Liver (tissue), 9 donors: ENCODE measurements around the gene PITPNM3. TPM values are rescaled to one million over a fixed set of nuclear protein-coding genes. Genes with fewer than 3 reads are reported as not detected.
A peak's percentile ranks its signal among the peaks of the same experiment; 100 is the strongest.

Experiments used
- DNase-seq: peaks from one replicate; pipeline ENCODE4 v3.0.0-alpha.2; 2017; ENCODE audit warnings: low spot score
- H3K27ac ChIP-seq, 2 donors: one replicate each; pipeline ENCODE4 v1.7.0; 2013; ENCODE audit warnings: inconsistent platforms in 2 of 2, low read length in 2 of 2, control low read depth in 1 of 2, low read depth in 1 of 2, mild to moderate bottlenecking in 1 of 2
- H3K27me3 ChIP-seq, 4 donors: one replicate each; pipeline versions ENCODE4 v1.6.1 to v1.7.0; 2013; ENCODE audit warnings: low read length in 3 of 4, inconsistent platforms in 1 of 4, mild to moderate bottlenecking in 1 of 4, moderate library complexity in 1 of 4; ENCODE audit not compliant: control insufficient read depth in 4 of 4, insufficient read depth in 4 of 4
- H3K36me3 ChIP-seq, 4 donors: one replicate each; pipeline versions ENCODE4 v1.6.1 to v1.7.0; 2013; ENCODE audit warnings: low read length in 3 of 4, mild to moderate bottlenecking in 3 of 4, low read depth in 1 of 4, moderate library complexity in 1 of 4; ENCODE audit not compliant: control insufficient read depth in 4 of 4, insufficient read depth in 3 of 4
- H3K4me1 ChIP-seq, 4 donors: one replicate each; pipeline versions ENCODE4 v1.6.1 to v1.7.0; 2013; ENCODE audit warnings: low read length in 3 of 4, mild to moderate bottlenecking in 3 of 4, moderate library complexity in 1 of 4; ENCODE audit not compliant: control insufficient read depth in 4 of 4, insufficient read depth in 4 of 4
- H3K4me3 ChIP-seq, 3 donors: one replicate each; pipeline versions ENCODE4 v1.6.1 to v1.7.0; 2013; ENCODE audit warnings: low read length in 3 of 3, control low read depth in 1 of 3, low read depth in 1 of 3, mild to moderate bottlenecking in 1 of 3
- H3K9ac ChIP-seq, 2 donors: one replicate each; pipeline ENCODE4 v1.7.0; 2013; ENCODE audit warnings: low read length in 2 of 2, mild to moderate bottlenecking in 2 of 2, moderate library complexity in 2 of 2, control low read depth in 1 of 2, low read depth in 1 of 2
- H3K9me3 ChIP-seq, 4 donors: one replicate each; pipeline versions ENCODE4 v1.6.1 to v1.7.0; 2013; ENCODE audit warnings: low read length in 3 of 4; ENCODE audit not compliant: control insufficient read depth in 4 of 4
- EGR1 ChIP-seq, 2 donors: IDR thresholded peaks; 2 replicates each; pipeline ENCODE4 v1.6.1; 2016 to 2018; ENCODE audit warnings: antibody characterized with exemption in 2 of 2, low read depth in 2 of 2
- FOXA1 ChIP-seq: IDR thresholded peaks from 2 replicates; pipeline ENCODE4 v1.6.1; 2016; ENCODE audit warnings: antibody characterized with exemption
- FOXA2 ChIP-seq: IDR thresholded peaks from 2 replicates; pipeline ENCODE4 v1.6.1; 2016; ENCODE audit warnings: antibody characterized with exemption
- GABPA ChIP-seq, 2 donors: IDR thresholded peaks in 1 of 2; conservative IDR thresholded peaks in 1 of 2; 2 replicates each; pipeline ENCODE4 v1.6.1; 2016; ENCODE audit warnings: antibody characterized with exemption in 2 of 2, mild to moderate bottlenecking in 1 of 2, moderate library complexity in 1 of 2
- HNF4A ChIP-seq, 2 donors: conservative IDR thresholded peaks; 2 replicates each; pipeline ENCODE4 v1.6.1; 2016; ENCODE audit warnings: antibody characterized with exemption in 2 of 2, mild to moderate bottlenecking in 2 of 2
- HNF4G ChIP-seq: IDR thresholded peaks from 2 replicates; pipeline ENCODE4 v1.6.1; 2016; ENCODE audit warnings: antibody characterized with exemption
- JUND ChIP-seq, 2 donors: IDR thresholded peaks; 2 replicates each; pipeline ENCODE4 v1.6.1; 2016; ENCODE audit warnings: antibody characterized with exemption in 2 of 2
- NR2F2 ChIP-seq: IDR thresholded peaks from 2 replicates; pipeline ENCODE4 v1.6.1; 2016; ENCODE audit warnings: antibody characterized with exemption
- RAD21 ChIP-seq, 2 donors: IDR thresholded peaks; 2 replicates each; pipeline ENCODE4 v1.6.1; 2016; ENCODE audit warnings: antibody characterized with exemption in 2 of 2, mild to moderate bottlenecking in 2 of 2
- RXRA ChIP-seq, 2 donors: IDR thresholded peaks; 2 replicates each; pipeline ENCODE4 v1.6.1; 2017 to 2018; ENCODE audit warnings: antibody characterized with exemption in 2 of 2, mild to moderate bottlenecking in 1 of 2
- SP1 ChIP-seq: IDR thresholded peaks from 2 replicates; pipeline ENCODE4 v1.6.1; 2018; ENCODE audit warnings: antibody characterized with exemption, mild to moderate bottlenecking
- TAF1 ChIP-seq: conservative IDR thresholded peaks from 2 replicates; pipeline ENCODE4 v1.6.1; 2016; ENCODE audit warnings: antibody characterized with exemption, mild to moderate bottlenecking
- YY1 ChIP-seq: IDR thresholded peaks from 2 replicates; pipeline ENCODE4 v1.6.1; 2016; ENCODE audit warnings: antibody characterized with exemption, mild to moderate bottlenecking
- WGBS: extraction: QIAGEN DNeasy Blood & Tissue Kit; methylation state at CpG from one replicate; pipeline ENCODE4 v1.1.7; 2013; 5-methylcytosine and 5-hydroxymethylcytosine counted together
- polyA plus RNA-seq, 2 donors: library from polyadenylated mRNA; stranded (reverse) in 1 of 2; unstranded in 1 of 2; fragments of 200-250 nt in 1 of 2; fragments of >200 nt in 1 of 2; fragmentation: Nextera tagmentation in 1 of 2; extraction: Ambion mirVana in 1 of 2; gene quantifications; one replicate each; pipeline versions ENCODE4 v1.2.1 to v1.2.3, GENCODE V29; 2013 to 2015
- total RNA-seq, 2 donors: library from RNA; depleted of rRNA; stranded (reverse); fragments of >200 nt; gene quantifications; one replicate each; pipeline ENCODE4 v1.2.3, GENCODE V29; 2014
- TF ChIP-seq, protein P1 (sequence below): fragments of 150-350 bp; IDR thresholded peaks from 2 replicates; pipeline ENCODE4 v1.5.1; 2017; ENCODE audit warnings: improper control_type of control experiment, low read depth, low read length; ENCODE audit not compliant: missing input control
- TF ChIP-seq, protein P2 (sequence below): IDR thresholded peaks from 2 replicates; pipeline ENCODE4 v1.6.1; 2016; ENCODE audit warnings: antibody characterized with exemption, mild to moderate bottlenecking
- TF ChIP-seq, protein P3 (sequence below): IDR thresholded peaks from 2 replicates; pipeline ENCODE4 v1.6.1; 2016; ENCODE audit warnings: antibody characterized with exemption
- TF ChIP-seq, protein P4 (sequence below): IDR thresholded peaks from 2 replicates; pipeline ENCODE4 v1.6.1; 2016; ENCODE audit warnings: antibody characterized with exemption
- TF ChIP-seq, protein P5 (sequence below): IDR thresholded peaks from 2 replicates; pipeline ENCODE4 v1.6.1; 2016; ENCODE audit warnings: antibody characterized with exemption
- donor health status: healthy.
- donor health status: healthy.
- donor health status: healthy.
- donor health status: healthy.
- donor health status: healthy.

PITPNM3 gene
- total and polyA plus RNA-seq, 4 donors, result 1.5 to 5.0 (median 1.8) TPM

DNA sequence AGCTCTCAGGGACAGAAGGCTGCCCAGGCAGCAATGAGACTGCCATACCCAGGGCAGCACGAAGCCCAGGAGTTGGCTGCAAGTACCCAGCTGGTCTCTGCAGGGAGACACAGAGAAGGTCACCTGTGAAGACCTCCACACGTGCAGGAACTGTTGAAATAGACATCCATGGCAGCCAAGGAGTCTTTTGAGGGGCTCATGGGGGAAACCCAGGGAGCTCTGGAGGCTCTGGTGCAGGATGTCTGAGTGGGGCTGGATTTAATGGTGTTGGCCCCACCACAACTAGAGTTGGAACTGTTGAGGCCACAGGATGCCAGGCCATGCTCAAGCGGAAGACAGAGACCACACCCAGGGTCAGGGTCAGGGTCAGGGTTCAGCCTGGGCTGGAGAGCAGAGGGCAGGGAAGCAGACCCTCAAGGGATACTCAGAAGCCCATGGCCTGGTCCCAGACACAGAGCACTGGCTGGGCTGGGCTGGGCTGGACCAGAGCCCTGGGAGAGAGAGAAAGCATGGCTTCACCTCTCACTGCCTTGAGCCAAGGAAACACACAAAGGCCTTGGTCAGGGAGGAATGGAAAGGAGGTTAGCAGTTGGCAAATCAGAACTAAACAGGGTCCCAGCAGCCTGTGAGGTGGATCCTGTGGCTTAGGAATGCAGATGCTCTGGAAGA lies 21.4 kb downstream of the PITPNM3 start:
- WGBS, result 79% methylated on average over 3 of the region's 3 CpGs
- Histone ChIP-seq H3K27me3 (no peaks in the 10 kb centered on the region), H3K4me3 (no peak overlapping the region), H3K27ac (no peak overlapping the region), H3K4me1 (no peaks in the 10 kb centered on the region), H3K9me3 (peaks cover 0 to 7% (median 3%) of the 10 kb centered on the region in 4 donors), H3K36me3 (no peaks in the 10 kb centered on the region), H3K9ac (no peak overlapping the region)
- no peak for DNase-seq
- TF ChIP-seq HNF4A (conservative IDR thresholded peaks at IDR 0.05) (no peak), NR2F2 (peak; percentile 15), TAF1 (no peak)

DNA sequence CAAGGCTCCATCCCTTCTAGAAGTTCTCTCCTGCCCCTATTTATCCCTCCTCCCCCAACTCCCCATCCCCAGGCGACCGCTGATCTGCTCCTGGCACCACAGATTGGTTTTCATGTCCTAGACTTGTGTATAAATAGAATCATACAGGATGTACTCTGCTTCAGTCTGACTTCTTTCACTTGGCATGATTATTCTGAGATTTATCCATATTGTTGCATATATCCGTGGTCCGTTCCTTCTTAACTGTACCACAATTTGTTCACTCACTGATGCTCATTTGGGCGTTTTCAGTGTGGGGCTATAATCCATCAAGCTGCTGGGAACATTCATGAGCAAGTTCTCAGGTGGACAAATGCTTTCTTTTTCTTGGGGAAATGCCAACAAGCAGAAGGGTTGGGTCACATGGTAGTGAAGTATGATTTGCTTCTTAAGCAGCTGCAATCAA lies 23.9 kb downstream of the PITPNM3 start:
- Histone ChIP-seq H3K4me1 (no peaks in the 10 kb centered on the region), H3K9ac (no peak overlapping the region), H3K4me3 (no peak overlapping the region), H3K36me3 (no peaks in the 10 kb centered on the region), H3K27me3 (no peaks in the 10 kb centered on the region), H3K9me3 (no peaks in the 10 kb centered on the region), H3K27ac (no peak overlapping the region)
- 93% methylated on average over 5 of the region's 5 CpGs for WGBS
- DNase-seq, result no peak
- TF ChIP-seq, protein P1, sequence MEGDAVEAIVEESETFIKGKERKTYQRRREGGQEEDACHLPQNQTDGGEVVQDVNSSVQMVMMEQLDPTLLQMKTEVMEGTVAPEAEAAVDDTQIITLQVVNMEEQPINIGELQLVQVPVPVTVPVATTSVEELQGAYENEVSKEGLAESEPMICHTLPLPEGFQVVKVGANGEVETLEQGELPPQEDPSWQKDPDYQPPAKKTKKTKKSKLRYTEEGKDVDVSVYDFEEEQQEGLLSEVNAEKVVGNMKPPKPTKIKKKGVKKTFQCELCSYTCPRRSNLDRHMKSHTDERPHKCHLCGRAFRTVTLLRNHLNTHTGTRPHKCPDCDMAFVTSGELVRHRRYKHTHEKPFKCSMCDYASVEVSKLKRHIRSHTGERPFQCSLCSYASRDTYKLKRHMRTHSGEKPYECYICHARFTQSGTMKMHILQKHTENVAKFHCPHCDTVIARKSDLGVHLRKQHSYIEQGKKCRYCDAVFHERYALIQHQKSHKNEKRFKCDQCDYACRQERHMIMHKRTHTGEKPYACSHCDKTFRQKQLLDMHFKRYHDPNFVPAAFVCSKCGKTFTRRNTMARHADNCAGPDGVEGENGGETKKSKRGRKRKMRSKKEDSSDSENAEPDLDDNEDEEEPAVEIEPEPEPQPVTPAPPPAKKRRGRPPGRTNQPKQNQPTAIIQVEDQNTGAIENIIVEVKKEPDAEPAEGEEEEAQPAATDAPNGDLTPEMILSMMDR, result no peak
- TF ChIP-seq SP1 (no peak), TAF1 (no peak), EGR1 (IDR thresholded peaks at IDR 0.05; ENCODE audit: low read depth in 2 of 2) (no peak), NR2F2 (no peak), FOXA2 (no peak), RAD21 (IDR thresholded peaks at IDR 0.05) (no peak), JUND (IDR thresholded peaks at IDR 0.05) (no peak), YY1 (no peak)
- TF ChIP-seq, protein P2, sequence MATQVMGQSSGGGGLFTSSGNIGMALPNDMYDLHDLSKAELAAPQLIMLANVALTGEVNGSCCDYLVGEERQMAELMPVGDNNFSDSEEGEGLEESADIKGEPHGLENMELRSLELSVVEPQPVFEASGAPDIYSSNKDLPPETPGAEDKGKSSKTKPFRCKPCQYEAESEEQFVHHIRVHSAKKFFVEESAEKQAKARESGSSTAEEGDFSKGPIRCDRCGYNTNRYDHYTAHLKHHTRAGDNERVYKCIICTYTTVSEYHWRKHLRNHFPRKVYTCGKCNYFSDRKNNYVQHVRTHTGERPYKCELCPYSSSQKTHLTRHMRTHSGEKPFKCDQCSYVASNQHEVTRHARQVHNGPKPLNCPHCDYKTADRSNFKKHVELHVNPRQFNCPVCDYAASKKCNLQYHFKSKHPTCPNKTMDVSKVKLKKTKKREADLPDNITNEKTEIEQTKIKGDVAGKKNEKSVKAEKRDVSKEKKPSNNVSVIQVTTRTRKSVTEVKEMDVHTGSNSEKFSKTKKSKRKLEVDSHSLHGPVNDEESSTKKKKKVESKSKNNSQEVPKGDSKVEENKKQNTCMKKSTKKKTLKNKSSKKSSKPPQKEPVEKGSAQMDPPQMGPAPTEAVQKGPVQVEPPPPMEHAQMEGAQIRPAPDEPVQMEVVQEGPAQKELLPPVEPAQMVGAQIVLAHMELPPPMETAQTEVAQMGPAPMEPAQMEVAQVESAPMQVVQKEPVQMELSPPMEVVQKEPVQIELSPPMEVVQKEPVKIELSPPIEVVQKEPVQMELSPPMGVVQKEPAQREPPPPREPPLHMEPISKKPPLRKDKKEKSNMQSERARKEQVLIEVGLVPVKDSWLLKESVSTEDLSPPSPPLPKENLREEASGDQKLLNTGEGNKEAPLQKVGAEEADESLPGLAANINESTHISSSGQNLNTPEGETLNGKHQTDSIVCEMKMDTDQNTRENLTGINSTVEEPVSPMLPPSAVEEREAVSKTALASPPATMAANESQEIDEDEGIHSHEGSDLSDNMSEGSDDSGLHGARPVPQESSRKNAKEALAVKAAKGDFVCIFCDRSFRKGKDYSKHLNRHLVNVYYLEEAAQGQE, result no peak
- TF ChIP-seq, protein P3, sequence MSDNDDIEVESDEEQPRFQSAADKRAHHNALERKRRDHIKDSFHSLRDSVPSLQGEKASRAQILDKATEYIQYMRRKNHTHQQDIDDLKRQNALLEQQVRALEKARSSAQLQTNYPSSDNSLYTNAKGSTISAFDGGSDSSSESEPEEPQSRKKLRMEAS, result no peak

DNA sequence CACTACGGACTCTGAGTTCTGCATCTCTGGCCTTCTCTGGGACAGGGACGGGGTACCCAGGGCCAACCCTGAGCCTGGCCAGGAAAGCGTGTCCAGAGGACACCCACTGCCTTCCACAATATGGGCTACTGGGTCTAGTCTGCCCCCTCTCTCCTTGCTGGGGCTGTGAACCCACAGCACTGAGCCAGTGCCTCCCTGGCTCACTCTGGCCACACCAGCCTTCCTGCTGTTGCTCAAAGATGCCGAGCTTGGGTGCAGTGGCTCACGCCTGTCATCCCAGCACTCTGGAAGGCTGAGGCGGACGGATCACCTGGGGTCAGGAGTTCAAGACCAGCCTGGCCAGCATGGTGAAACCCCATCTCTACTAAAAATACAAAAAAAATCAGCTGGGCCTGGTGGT lies 24.8 kb downstream of the PITPNM3 start:
- Histone ChIP-seq H3K4me1 (no peaks in the 10 kb centered on the region), H3K9ac (no peak overlapping the region), H3K27ac (no peak overlapping the region), H3K9me3 (no peaks in the 10 kb centered on the region), H3K36me3 (no peaks in the 10 kb centered on the region), H3K4me3 (no peak overlapping the region), H3K27me3 (no peaks in the 10 kb centered on the region)
- DNase-seq, result no peak
- 91% methylated on average over 7 of the region's 7 CpGs for WGBS
- TF ChIP-seq FOXA1, result no peak
- no peak for TF ChIP-seq RAD21 (IDR thresholded peaks at IDR 0.05)
- TF ChIP-seq HNF4G, result no peak
- no peak for TF ChIP-seq HNF4A (conservative IDR thresholded peaks at IDR 0.05)
- no peak for TF ChIP-seq YY1
- no peak for TF ChIP-seq TAF1
- TF ChIP-seq GABPA (IDR thresholded peaks at IDR 0.05 in 1 of 2, conservative IDR thresholded peaks at IDR 0.05 in 1 of 2), result no peak
- TF ChIP-seq, protein P4, sequence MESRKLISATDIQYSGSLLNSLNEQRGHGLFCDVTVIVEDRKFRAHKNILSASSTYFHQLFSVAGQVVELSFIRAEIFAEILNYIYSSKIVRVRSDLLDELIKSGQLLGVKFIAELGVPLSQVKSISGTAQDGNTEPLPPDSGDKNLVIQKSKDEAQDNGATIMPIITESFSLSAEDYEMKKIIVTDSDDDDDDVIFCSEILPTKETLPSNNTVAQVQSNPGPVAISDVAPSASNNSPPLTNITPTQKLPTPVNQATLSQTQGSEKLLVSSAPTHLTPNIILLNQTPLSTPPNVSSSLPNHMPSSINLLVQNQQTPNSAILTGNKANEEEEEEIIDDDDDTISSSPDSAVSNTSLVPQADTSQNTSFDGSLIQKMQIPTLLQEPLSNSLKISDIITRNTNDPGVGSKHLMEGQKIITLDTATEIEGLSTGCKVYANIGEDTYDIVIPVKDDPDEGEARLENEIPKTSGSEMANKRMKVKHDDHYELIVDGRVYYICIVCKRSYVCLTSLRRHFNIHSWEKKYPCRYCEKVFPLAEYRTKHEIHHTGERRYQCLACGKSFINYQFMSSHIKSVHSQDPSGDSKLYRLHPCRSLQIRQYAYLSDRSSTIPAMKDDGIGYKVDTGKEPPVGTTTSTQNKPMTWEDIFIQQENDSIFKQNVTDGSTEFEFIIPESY, result no peak
- no peak for TF ChIP-seq RXRA (IDR thresholded peaks at IDR 0.05)
- TF ChIP-seq SP1, result no peak
- TF ChIP-seq, protein P3, result no peak
- TF ChIP-seq, protein P5, sequence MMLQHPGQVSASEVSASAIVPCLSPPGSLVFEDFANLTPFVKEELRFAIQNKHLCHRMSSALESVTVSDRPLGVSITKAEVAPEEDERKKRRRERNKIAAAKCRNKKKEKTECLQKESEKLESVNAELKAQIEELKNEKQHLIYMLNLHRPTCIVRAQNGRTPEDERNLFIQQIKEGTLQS, result no peak
- TF ChIP-seq JUND (IDR thresholded peaks at IDR 0.05), result no peak
